RWPE2 (cell line): ENCODE results near the gene MKRN1.
A peak's percentile ranks its signal among the peaks of the same experiment; 100 is the strongest.

Experiments used
- ATAC-seq: fragments of 200-7000 bp; cut with Tn5 transposase; 3 replicates; pipeline ENCODE4 v1.9.1; 2021; ENCODE audit warnings: low read depth
- DNase-seq: peaks from one replicate; pipeline ENCODE4 v3.0.0-alpha.2; 2020; ENCODE audit warnings: low spot score
- H3K27ac ChIP-seq: fragments of 450-650 bp; 2 replicates; pipeline ENCODE4 v1.5.1; 2017; ENCODE audit warnings: mild to moderate bottlenecking; ENCODE audit not compliant: poor library complexity, severe bottlenecking
- H3K27me3 ChIP-seq: fragments of 250-450 bp; sonication (Bioruptor Pico); 2 replicates; pipeline ENCODE4 v1.5.1; 2021; ENCODE audit warnings: mild to moderate bottlenecking, moderate library complexity; ENCODE audit not compliant: insufficient read depth, poor library complexity, severe bottlenecking
- H3K36me3 ChIP-seq: fragments of 250-450 bp; sonication (Bioruptor Pico); 2 replicates; pipeline ENCODE4 v1.5.1; 2020; ENCODE audit warnings: low read depth, mild to moderate bottlenecking, moderate library complexity
- H3K4me1 ChIP-seq: fragments of 250-450 bp; sonication (Bioruptor Pico); 2 replicates; pipeline ENCODE4 v1.5.1; 2021; ENCODE audit warnings: mild to moderate bottlenecking, moderate library complexity; ENCODE audit not compliant: insufficient read depth, poor library complexity, severe bottlenecking
- H3K4me3 ChIP-seq: fragments of 250-450 bp; sonication (Bioruptor Pico); 2 replicates; pipeline ENCODE4 v1.5.1; 2021; ENCODE audit warnings: mild to moderate bottlenecking, moderate library complexity; ENCODE audit not compliant: severe bottlenecking
- H3K9me3 ChIP-seq: fragments of 250-450 bp; sonication (Bioruptor Pico); 2 replicates; pipeline ENCODE4 v1.5.1; 2021; ENCODE audit warnings: mild to moderate bottlenecking, moderate library complexity; ENCODE audit not compliant: severe bottlenecking
- TF ChIP-seq, protein P1 (sequence below): fragments of 450-650 bp; IDR thresholded peaks from one replicate; pipeline ENCODE4 v1.5.1; 2017; ENCODE audit warnings: mild to moderate bottlenecking, moderate library complexity; ENCODE audit not compliant: poor library complexity, severe bottlenecking

Gene MKRN1, protein sequence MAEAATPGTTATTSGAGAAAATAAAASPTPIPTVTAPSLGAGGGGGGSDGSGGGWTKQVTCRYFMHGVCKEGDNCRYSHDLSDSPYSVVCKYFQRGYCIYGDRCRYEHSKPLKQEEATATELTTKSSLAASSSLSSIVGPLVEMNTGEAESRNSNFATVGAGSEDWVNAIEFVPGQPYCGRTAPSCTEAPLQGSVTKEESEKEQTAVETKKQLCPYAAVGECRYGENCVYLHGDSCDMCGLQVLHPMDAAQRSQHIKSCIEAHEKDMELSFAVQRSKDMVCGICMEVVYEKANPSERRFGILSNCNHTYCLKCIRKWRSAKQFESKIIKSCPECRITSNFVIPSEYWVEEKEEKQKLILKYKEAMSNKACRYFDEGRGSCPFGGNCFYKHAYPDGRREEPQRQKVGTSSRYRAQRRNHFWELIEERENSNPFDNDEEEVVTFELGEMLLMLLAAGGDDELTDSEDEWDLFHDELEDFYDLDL

DNA sequence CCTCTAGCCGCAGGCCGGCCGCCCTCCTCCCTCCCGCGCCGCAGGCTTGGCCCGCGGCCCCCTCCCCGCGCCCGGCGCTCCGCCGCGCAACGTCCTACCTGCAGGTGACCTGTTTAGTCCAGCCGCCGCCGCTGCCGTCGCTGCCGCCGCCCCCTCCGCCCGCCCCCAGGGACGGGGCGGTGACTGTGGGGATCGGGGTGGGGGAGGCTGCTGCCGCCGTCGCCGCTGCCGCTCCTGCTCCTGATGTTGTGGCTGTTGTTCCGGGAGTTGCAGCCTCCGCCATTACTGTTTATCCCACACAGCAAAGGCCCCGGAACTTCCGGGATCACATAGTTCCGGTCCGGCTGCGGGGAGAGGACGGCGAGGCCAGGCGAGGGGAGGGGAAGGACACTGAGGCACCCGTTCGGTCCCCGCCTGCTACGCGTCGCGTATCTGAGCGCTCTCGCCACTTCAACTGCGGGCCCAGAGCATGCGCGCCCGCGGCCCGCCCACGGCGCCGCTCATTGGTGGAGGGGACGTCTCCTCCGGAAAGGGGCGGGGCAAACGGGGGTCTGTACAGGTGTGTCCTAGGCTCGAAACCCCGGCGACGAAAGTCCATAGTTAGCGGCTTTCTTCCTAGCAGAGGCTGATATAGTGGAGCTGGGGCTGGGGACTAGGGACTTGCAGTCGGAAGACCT lies at the start of gene MKRN1:
MKRN1 (minus strand) TSS at position 444 of the 677 bp plus-strand sequence; CDS start at position 283, 161 bp downstream.
- Histone ChIP-seq H3K27ac (peak within 1 kb of the TSS; percentile 72), H3K36me3 (no peaks in the 10 kb centered on the region), H3K4me3 (peak within 1 kb of the TSS; percentile 70), H3K9me3 (no peaks in the 10 kb centered on the region), H3K27me3 (no peaks in the 10 kb centered on the region), H3K4me1 (peaks cover 5% of the 10 kb centered on the region)
- peak; percentile 94 for ATAC-seq
- peak; percentile 96 for DNase-seq
- TF ChIP-seq, protein P1, sequence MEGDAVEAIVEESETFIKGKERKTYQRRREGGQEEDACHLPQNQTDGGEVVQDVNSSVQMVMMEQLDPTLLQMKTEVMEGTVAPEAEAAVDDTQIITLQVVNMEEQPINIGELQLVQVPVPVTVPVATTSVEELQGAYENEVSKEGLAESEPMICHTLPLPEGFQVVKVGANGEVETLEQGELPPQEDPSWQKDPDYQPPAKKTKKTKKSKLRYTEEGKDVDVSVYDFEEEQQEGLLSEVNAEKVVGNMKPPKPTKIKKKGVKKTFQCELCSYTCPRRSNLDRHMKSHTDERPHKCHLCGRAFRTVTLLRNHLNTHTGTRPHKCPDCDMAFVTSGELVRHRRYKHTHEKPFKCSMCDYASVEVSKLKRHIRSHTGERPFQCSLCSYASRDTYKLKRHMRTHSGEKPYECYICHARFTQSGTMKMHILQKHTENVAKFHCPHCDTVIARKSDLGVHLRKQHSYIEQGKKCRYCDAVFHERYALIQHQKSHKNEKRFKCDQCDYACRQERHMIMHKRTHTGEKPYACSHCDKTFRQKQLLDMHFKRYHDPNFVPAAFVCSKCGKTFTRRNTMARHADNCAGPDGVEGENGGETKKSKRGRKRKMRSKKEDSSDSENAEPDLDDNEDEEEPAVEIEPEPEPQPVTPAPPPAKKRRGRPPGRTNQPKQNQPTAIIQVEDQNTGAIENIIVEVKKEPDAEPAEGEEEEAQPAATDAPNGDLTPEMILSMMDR = no peak

DNA sequence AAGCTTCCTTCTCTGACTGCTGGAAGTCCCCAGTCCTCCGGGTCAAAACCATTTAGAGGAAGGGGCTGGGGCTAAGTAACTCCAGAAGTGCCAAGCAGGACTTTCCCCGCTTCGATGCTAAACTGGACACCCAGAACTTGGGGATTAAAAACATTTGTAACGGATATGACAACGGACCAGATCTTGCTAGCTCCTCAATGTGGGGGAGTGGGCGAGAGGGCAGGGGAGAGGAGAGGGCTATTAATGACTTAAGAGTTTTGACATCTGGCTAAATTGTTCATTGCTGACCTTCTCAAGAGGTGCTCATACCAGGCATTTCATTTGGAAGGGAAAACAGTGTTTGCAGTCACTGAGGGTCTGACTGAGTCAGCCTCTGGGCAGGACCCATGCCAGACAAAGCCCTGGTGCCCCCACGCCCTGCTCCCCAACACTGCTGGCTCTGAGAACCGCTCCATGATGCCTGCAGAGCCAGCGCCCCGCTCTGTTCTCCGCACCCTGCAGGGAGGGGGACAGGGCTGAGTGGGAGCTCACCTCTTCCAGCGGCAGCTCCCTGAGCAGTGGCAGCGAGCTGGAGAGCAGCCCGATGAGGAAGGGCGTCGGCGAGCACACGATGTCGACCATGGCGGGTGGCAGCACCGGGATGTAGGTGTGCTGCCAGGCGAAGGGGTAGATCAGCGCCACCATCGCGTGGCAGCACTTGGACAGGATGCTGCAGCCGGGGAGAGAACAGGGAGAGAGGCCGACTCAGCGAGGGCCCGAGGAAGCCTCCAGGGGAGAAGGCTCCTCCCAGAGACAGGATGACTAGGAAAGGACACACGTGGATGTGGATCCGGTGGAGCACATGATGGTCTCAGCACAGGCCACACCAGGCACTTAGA lies 47.7 kb upstream of the MKRN1 start:
- Histone ChIP-seq H3K9me3 (no peaks in the 10 kb centered on the region), H3K27ac (no peak overlapping the region), H3K27me3 (no peaks in the 10 kb centered on the region), H3K36me3 (no peaks in the 10 kb centered on the region), H3K4me3 (no peak overlapping the region), H3K4me1 (peaks cover 10% of the 10 kb centered on the region)
- ATAC-seq = 0 out of 3 replicates have a peak, but pooled peaks have one; percentile 9
- no peak for DNase-seq
- TF ChIP-seq, protein P1 = no peak

DNA sequence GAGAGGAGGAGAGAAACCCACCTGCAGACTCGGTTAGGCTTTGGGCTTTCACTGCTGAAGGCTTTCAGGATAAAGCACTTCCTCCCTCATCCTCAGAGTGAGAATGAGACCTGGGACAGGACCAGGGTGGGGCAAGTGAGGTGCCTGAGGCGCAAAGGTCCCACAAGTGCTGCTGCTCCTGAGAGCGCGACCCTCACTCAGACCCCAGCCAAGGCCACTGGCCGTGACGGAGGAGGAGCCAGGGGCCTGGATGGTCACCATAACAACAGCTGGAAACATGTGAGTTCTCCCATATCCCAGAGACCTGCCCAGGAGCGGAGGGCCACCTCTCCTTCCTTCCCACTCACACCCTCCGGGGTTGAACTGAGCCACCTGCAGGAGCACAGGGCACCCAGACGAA lies 46.9 kb upstream of the MKRN1 start:
- Histone ChIP-seq H3K9me3 (no peaks in the 10 kb centered on the region), H3K36me3 (no peaks in the 10 kb centered on the region), H3K4me3 (no peak overlapping the region), H3K4me1 (peaks cover 10% of the 10 kb centered on the region), H3K27ac (no peak overlapping the region), H3K27me3 (no peaks in the 10 kb centered on the region)
- DNase-seq (no peak), ATAC-seq (peak; percentile 7; the same call in 1 of the 3 replicates)
- TF ChIP-seq, protein P1 = no peak

DNA sequence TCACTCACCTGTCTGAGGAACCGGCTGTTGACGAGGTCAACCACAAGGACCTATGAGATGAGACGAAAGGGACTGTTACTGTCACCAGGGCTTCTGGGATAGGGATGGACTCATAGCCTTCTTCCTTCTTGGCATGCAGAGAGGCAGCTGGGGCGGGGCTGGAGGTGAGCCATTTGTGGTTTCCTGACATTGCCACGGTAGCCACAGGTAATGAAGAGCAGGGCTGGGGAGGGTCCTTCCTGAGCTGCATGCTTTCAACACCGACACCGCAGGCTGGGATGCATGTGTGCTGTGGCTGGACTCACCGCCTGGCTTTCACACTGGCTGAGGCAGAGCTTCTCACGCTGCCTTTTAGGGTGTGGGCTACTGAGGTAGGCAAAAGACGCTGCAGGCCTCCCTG lies 46.4 kb upstream of the MKRN1 start:
- peaks cover 10% of the 10 kb centered on the region for H3K4me1 ChIP-seq
- no peaks in the 10 kb centered on the region for H3K9me3 ChIP-seq
- no peak overlapping the region for H3K4me3 ChIP-seq
- TF ChIP-seq, protein P1 = no peak
- ATAC-seq (peak; percentile 86), DNase-seq (no peak)
- no peaks in the 10 kb centered on the region for H3K27me3 ChIP-seq
- H3K36me3 ChIP-seq = no peaks in the 10 kb centered on the region
- H3K27ac ChIP-seq = no peak overlapping the region
